NCI-H526 treated with DMSO at 0.1 percent for 48 hours (cell line): ENCODE data around the gene DHCR24.

Source experiments
- DNase-seq: peaks from one replicate; lab custom pipeline; 2025; lab: John Stamatoyannopoulos, UW

Gene DHCR24

GRCh38 chr1:54844564-54844963 is 42.4 kb downstream of the DHCR24 start:
- DNase-seq = no peak

GRCh38 chr1:54843449-54843848 is 43.5 kb downstream of the DHCR24 start:
- DNase-seq = no peak

GRCh38 chr1:54842963-54843362 is 44.0 kb downstream of the DHCR24 start:
- DNase-seq = no peak

GRCh38 chr1:54842206-54842915 is 44.6 kb downstream of the DHCR24 start:
- no peak for DNase-seq

DNA sequence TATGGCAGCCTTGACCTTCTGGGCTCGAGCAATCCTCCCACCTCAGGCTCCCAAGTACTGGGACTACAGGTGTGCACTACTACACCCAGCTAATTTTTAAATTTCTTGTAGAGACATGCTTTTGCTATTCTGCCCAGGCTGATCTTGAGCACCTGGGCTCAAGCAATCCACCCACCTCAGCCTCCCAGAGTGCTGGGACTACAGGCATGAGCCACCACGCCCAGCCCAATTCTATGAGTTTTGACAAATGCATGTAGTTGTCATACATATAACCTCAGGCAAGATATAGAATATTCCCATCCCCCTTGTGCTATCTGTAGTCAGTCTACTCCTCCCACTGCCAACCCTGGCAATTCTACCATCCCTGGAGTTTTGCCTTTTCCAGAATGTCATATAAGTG is 47.2 kb downstream of the DHCR24 start:
- DNase-seq = no peak

GRCh38 chr1:54838565-54839180 is 48.3 kb downstream of the DHCR24 start:
- no peak for DNase-seq

DNA sequence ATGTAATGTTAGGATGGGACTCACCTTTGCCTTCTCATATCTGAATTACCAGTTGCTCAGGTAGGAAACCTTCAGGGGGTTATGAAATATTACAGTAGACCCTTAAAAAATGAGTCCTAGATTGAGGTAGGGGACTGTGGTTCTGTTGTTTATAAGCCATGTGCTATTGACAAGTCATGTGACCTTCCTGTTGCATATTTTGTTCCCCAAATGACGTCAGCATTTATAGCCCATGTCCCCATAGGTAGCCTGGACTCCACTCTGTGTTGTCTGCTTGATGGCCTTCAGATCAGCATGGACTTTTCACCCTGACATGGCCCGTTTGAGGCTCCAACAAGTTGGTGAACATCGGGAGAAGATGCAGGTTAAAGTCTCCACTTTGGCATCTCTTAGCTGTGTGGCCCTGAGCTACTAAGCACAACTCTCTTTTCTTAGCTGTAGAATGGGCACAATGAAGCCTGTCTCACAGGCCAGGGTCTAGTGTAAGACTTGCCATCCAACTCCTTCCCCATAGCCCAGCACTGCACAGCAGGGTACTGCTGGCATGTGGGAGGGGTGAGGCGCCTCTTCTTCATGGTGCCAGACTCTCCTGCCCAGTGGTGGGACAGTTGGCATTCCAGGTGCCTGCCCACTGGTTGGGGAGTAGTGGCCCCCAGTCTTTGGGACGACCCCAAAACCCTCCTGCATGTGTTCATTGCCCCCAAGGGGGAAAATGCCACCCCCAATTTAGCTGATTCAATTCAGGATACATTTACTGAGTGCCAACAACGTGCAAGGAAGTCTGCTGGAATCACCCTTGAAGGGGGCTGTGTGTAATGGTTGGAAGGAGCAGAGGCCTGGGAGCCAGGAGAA is 49.8 kb downstream of the DHCR24 start:
- DNase-seq = no peak

DNA sequence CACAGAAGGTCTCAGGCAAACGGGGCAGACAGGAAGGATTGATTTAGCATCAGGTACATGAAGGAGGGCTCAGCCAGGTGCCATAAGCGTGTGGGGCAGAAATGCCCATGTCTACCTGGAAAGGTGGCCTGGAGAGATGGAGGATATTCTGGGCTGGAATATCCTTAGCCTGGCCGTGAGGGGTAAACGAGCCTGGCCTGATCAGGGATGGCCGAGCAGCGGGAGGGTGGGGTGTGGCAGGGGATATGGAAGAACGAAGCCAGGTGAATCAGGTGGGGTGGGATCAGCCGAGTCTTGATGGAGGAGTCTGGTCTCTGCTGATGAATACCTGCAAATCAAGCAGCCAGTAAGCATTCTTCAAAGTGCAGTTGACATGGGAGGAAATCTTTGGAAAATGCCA is 50.4 kb downstream of the DHCR24 start:
- no peak for DNase-seq

GRCh38 chr1:54835970-54836369 is 51.0 kb downstream of the DHCR24 start:
- no peak for DNase-seq

DNA sequence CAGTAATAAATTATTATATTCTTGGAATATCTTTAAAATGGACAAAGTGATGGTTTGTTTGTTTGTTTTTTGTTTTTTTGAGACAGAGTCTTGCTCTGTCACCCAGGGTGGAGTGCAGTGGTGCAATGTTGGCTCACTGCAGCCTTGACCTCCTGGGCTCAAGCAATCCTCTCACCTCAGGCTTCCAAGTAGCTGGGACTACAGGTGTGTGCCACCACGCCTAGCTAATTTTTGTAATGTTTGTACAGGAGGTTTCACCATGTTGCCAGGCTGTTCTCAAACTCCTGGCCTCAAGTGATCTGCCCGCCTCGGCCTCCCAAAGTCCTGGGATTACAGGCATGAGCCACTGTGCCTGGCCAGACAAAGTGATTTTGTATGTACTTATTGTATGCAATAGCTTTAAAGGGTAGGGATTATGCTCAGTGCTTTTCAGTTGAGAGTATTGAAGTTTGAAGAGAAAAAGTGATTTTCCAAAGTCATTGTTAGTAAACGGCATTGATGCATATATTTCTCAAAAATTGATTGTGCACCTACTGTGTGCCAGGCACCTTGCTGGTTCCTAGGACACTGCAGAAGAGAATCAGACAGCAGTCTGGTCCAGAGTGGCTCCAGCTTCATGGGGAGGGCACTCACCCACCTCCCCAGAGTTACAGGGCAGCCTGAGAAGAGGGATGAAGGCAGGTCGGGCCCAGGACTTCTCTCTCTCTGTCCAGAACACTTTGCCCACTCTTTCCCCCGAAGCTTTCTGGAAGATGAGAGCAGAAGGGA is 51.7 kb downstream of the DHCR24 start:
- no peak for DNase-seq

DNA sequence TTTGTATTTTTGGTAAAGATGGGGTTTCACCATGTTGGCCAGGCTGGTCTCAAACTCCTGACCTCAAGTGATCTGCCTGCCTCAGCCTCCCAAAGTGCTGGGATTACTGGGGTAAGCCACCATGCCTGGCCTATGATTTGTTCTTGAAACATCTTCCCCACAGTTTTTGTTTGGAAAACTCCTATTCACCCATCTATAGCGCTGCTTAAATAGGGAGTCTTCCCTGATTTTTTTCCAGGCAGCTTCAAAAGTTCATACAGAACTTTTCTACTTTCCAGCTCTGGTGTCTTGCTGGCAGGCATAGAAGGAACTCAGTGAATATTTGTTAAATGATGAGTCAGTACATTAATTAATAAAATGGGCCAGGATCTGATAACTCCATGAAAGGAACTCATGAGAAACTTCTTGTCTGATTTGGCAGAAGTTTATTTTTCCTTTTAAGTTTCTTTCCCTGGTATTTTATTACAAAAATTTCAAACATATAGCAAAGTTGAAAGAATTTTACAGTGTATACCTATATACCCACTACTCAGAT is 52.9 kb downstream of the DHCR24 start:
- no peak for DNase-seq

DNA sequence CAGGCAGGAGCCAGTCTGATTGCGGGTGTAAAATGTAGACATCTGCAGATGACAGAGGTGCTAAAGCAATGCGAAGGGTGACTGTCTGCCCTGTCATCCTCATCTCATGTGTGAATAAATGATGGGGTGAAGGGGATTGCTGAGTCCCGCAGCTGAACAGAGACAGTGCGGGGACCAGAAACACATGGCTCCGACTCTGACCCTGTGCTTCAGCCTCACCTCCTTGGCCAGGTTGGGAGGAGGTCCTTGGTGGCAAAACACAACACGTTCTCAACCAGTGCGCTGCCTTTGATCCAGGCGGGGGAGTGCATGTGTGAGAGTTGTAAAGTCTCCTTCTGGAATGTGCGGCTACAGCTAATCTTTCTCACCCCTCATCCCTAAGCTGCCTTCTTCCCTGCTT is 53.9 kb downstream of the DHCR24 start:
- DNase-seq = no peak

- no peak for DNase-seq
Measured at GRCh38 chr1:54826226-54826816, 60.7 kb downstream of the DHCR24 start.

GRCh38 chr1:54825696-54826095 is 61.3 kb downstream of the DHCR24 start:
- DNase-seq = no peak

DNA sequence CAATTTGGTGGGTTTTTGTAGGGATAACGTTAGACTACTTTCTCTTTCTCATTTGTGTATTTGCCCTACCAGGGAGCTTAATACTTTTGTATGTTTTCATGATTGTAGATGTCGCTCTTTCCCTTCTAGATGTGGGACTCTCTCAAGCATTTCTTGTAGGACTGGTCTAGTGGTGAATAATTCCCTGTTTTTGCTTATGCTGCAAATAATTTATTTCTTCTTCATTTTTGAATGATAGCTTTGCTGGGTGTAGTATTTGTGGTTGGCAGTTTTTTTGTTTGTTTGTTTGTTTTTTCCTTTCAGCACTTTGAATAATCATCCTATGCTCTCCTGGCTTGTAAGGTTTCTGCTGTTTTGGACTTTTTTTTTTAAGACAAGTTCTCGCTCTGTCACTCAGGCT is 63.3 kb downstream of the DHCR24 start:
- DNase-seq = no peak

GRCh38 chr1:54819733-54820132 is 67.3 kb downstream of the DHCR24 start:
- no peak for DNase-seq

GRCh38 chr1:54819195-54819536 is 67.8 kb downstream of the DHCR24 start:
- no peak for DNase-seq

GRCh38 chr1:54818461-54819194 is 68.4 kb downstream of the DHCR24 start:
- no peak for DNase-seq

DNA sequence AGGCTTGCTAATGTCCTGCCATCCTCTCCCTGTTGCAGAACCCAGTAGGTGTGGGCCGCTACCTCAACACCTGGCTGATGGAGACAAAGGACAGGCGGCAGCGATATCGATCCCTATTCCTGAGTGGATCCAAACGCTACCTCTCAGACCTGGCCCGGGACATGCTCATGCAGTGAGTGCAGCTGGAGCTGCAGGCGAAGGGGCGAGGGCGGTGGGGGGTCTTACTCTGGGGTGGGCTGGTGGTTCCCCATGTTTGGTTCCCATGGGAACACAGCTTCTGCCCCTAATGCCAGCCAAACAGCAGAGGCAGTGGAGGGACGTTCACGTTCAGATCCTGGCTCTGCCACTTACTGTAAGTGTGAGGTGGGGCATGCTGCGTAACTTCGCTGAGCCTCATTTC is 70.0 kb downstream of the DHCR24 start:
- DNase-seq = no peak

DNA sequence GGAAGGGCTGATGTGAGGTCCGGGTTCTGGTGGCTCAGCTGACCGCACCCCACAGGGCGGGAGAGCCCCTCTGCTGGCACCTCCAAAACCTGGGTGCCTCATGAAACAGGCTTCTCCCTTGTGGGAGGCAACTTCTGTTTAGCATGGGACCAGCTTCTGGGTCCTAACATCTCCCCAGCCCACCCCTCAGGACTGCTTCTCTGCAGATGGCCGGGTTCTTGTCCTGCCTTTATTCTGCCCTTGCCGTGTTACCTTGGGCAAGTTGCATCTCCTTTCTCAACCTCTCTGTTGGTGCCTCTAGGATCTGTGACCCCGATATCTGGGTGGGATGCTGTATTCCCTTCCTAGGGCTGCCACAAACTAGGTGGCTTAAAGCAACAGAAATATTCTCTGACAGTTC is 70.9 kb downstream of the DHCR24 start:
- DNase-seq = no peak
